Limb (tissue), 2 donors: ENCODE results near the gene ABCA4.
"Not testable (repeated sequence)": the region's sequence is repeated elsewhere in the genome, so short reads cannot be mapped to it uniquely, and the experiment has no call there.

Experiments used
- DNase-seq, 2 donors: peaks; one replicate each; pipeline ENCODE4 v3.0.0-alpha.2; 2016; ENCODE audit errors: extremely low spot score in 2 of 2

ABCA4 gene

DNA sequence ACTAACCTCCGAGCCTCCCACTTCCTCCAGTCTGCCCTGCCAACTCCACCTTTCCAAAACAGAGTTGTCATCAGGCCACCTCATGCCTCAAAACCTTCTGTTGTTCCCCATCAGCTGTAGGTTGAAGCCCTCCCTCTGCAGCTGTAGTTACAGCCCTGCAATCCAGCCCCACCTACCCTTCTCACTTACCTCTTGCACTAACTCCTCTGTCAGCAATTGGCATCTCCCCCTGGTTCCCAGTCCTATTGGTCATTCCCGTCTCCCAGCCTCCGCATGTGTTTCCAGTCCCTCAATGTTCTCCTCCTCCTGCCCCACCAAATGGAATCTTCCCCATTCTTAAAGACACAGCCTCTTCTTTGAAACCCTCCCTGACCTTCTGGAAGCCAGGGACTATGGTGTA, 111.6 kb downstream of the ABCA4 start:
- no peak for DNase-seq

DNA sequence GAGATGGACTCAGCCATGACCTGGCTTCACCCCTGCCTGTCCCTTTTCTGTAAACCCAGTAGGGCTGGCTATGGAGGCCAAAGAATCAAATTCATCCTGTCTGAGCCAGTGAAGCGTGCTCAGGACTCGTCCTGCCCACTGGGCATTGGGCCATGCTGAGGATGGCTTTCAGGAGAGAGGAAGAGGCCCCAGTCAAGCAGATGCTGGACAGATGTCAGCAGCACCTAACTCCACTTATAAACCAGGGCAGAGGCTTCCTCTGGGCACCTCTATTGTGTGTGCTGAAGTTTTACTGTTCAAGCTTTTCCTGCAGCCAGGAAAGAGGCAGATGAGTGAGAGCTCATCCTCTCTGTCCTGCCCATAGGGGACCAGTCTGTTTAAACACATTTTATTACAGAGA, 114.3 kb downstream of the ABCA4 start:
- no peak for DNase-seq

- DNase-seq: no peak
These were observed 116.0 kb downstream of the ABCA4 start for GRCh38 chr1:94004924-94005323.

- DNase-seq: no peak
These were observed 118.7 kb downstream of the ABCA4 start for GRCh38 chr1:94002046-94002787.

DNA sequence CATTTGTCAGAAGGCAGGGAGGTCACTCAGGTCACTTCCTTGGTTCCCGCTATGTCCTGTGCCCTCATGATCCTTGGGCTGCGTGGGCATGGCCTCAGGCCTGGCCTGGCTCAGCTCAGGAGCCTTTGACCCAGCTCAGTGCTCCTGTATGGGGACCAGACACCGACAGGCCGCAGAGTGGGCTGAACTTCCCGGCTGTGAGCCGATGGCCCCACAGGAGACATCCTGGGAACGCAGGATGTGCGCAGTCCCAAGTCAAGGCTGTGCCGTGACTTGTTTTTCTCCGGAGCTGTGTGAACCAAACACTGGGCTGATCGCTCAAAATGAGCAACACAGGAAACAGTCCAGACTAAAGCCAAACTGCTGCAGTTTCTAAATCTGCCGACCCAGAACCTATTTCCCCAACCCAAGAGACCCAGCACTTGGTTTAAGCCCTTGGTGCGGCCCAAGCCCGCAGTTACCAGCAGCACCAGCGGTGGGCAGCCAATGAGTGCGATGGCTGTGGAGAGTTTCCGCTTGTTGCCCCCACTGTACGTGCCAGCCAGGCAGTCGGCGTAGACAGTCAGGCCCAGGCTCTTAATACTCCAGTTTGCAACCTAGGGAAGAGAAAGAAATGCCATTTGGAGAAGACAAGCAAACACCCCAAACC, 119.4 kb downstream of the ABCA4 start:
- DNase-seq: no peak

GRCh38 chr1:94000510-94001282, 120.3 kb downstream of the ABCA4 start:
- DNase-seq: no peak

- DNase-seq: no peak
These were observed 121.0 kb downstream of the ABCA4 start for GRCh38 chr1:93999840-94000415.

- DNase-seq: not testable (repeated sequence)
These were observed 122.4 kb downstream of the ABCA4 start for GRCh38 chr1:93998532-93998931.

DNA sequence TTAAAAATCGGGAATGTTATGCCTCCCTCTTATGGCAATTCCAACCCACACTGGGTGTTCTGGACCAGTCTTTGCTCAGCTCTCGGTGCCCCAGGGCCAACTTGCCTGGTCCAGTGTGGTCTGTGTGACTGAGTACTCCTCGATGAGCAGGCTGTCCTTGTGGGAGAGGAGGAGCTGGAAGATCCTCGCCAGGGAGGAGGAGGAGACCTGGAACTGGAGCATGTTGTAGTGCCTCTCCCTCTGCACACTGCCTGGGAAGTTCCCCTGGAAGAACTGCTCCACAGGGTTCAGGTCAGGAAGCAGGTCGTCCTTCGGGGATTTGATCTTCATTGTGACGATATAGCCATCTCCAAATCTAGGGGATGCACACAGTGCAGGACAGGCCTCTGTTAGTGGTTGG, 123.2 kb downstream of the ABCA4 start:
- no peak for DNase-seq

DNA sequence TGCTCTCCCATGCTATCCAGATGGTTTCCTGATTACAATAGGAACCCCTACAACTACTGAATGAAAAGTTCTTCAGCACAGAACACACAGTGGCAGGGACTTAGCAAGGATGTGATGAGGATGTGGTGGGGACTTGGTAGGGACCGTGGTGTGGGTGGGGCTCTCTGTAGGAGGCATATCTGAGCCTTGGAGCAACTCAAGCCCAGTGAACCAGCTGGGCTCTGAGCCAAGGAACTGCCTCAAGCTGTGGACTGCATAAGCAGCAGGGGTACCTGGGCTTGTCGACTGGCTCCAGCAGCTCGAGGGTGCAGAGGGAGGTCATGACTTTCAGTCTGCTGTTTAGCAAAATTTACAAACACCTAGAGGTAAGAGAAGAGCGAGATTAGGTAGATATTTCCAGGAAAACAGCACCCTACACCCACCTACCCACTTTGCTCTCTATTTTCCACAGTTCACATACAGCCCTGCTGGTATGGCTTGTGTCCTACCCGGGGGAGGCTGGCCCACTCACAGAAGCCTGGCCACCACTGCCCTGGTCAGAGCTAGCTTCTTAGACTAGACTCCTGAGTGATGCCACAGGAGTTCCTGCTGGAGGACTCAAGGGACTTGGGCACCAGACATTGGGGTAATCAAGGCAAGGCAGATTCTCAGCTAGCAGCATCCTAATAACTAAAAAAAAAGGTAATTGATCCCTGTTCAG, 125.0 kb downstream of the ABCA4 start:
- DNase-seq: no peak

GRCh38 chr1:93993731-93994130, 127.2 kb downstream of the ABCA4 start:
- no peak for DNase-seq

- DNase-seq: no peak
These were observed 128.0 kb downstream of the ABCA4 start for GRCh38 chr1:93992954-93993353.

DNA sequence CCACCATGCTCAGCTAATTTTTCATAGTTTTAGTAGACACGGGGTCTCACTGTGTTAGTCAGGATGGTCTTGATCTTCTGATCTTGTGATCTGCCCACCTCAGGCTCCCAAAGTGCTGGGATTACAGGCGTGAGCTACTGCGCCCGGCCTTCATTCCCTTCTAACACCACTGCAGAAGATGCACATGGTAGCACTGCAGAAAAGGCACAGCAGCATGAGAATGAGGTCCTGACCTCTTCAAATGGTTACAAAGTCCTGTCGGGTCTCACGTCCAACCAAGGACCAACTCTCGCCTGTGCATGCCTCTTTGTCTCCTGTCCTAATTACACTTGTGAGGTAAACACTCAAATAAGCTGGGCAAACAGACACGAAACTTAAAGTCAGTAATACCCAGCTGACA, 128.8 kb downstream of the ABCA4 start:
- no peak for DNase-seq

- no peak for DNase-seq
These were observed 129.7 kb downstream of the ABCA4 start for GRCh38 chr1:93991271-93991670.

GRCh38 chr1:93990477-93990876, 130.5 kb downstream of the ABCA4 start:
- DNase-seq: not testable (repeated sequence)

DNA sequence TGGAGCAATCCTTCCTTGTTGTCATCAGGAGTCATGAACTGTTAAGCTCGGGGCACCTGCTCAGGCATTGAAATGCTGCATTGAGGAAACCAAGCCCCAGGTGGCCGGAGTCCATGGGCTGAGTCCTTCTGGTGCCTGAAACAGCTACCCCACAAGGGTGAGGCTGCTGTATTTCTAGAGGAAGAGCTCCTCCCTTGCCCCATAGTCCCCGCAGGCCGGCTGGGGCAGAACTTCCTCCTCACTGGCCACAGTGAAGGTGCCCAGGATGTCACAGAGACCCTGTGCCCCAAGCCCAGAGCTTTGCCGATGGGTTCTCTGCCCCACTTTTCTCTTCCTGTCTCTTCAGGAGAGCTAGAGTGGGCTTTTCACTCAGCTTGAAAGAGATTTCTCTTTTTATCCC, 130.9 kb downstream of the ABCA4 start:
- DNase-seq: no peak

- no peak for DNase-seq
These were observed 131.3 kb downstream of the ABCA4 start for GRCh38 chr1:93989601-93990000.

- DNase-seq: no peak
These were observed 132.2 kb downstream of the ABCA4 start for GRCh38 chr1:93988634-93989350.

- DNase-seq: no peak
These were observed 139.7 kb downstream of the ABCA4 start for GRCh38 chr1:93981274-93981667.

DNA sequence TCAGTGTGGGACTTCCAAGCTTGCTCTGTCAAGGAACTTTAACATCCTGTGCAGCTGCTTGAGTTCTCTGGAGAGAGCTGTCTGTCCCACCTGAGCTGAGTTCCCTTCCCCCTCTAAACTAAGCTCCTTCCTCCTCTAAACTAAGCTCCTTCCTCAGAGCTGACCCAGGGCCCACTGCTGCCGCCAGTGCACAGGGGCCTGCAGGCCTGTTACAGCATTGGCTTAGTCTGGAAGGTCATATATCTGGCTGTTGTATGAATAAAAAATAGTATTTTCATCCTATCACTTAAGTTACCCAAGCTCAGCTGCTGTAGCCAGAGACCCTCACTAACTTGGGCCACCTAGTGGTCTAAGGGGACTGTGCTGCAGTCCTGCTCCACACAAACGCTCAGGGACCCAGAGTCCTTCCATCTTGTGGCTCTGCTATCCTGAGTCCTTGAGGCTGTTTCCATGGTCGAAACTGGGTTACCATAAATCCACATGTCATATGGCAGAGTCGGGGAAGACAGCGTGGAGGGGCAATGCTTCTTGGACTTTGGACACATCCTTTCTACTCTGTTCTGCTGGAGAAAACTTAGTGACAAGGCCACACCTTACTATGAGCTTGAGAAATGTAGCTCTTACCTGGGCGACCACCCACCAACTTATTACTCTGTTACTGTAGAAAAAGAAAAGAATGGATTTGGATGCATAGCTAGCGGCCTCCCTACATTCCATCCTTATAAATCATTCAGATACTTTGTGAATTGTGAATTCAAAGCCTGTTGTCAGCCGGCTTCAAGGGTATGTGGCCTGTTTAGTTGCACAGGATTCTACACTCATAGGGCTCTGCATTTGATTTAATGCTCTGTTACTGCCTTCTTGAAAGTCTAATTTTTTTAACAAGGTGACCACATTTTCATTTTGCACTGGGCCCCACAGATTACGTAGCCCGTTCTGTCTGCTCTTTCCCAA, 140.4 kb downstream of the ABCA4 start:
- DNase-seq: peak in 1 of 2 donors; percentile 24
